ENCODE data around the gene IL19.

Gene IL19

GRCh38 chr1:206798384-206798996 lies 27.9 kb downstream of the IL19 start:
- Histone ChIP-seq H3K4me3 (replicated peaks; ENCODE audit: insufficient read depth, low read length) (no peak overlapping the region), H3K27me3 (ENCODE audit: insufficient read depth, poor library complexity, severe bottlenecking) (no peaks in the 10 kb centered on the region), H3K27ac (replicated peaks) (no peak overlapping the region)
- no peak for TF ChIP-seq POLR2AphosphoS5 (IDR thresholded peaks at IDR 0.05; ENCODE audit: low read depth)
- TF ChIP-seq, protein P1, sequence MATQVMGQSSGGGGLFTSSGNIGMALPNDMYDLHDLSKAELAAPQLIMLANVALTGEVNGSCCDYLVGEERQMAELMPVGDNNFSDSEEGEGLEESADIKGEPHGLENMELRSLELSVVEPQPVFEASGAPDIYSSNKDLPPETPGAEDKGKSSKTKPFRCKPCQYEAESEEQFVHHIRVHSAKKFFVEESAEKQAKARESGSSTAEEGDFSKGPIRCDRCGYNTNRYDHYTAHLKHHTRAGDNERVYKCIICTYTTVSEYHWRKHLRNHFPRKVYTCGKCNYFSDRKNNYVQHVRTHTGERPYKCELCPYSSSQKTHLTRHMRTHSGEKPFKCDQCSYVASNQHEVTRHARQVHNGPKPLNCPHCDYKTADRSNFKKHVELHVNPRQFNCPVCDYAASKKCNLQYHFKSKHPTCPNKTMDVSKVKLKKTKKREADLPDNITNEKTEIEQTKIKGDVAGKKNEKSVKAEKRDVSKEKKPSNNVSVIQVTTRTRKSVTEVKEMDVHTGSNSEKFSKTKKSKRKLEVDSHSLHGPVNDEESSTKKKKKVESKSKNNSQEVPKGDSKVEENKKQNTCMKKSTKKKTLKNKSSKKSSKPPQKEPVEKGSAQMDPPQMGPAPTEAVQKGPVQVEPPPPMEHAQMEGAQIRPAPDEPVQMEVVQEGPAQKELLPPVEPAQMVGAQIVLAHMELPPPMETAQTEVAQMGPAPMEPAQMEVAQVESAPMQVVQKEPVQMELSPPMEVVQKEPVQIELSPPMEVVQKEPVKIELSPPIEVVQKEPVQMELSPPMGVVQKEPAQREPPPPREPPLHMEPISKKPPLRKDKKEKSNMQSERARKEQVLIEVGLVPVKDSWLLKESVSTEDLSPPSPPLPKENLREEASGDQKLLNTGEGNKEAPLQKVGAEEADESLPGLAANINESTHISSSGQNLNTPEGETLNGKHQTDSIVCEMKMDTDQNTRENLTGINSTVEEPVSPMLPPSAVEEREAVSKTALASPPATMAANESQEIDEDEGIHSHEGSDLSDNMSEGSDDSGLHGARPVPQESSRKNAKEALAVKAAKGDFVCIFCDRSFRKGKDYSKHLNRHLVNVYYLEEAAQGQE (IDR thresholded peaks at IDR 0.05; ENCODE audit: insufficient replicate concordance, low read depth): no peak
- TF ChIP-seq GABPA (IDR thresholded peaks at IDR 0.05; ENCODE audit: low read depth): no peak
- TF ChIP-seq SPI1 (IDR thresholded peaks at IDR 0.05; ENCODE audit: borderline replicate concordance, low read depth): no peak
- TF ChIP-seq, protein P2, sequence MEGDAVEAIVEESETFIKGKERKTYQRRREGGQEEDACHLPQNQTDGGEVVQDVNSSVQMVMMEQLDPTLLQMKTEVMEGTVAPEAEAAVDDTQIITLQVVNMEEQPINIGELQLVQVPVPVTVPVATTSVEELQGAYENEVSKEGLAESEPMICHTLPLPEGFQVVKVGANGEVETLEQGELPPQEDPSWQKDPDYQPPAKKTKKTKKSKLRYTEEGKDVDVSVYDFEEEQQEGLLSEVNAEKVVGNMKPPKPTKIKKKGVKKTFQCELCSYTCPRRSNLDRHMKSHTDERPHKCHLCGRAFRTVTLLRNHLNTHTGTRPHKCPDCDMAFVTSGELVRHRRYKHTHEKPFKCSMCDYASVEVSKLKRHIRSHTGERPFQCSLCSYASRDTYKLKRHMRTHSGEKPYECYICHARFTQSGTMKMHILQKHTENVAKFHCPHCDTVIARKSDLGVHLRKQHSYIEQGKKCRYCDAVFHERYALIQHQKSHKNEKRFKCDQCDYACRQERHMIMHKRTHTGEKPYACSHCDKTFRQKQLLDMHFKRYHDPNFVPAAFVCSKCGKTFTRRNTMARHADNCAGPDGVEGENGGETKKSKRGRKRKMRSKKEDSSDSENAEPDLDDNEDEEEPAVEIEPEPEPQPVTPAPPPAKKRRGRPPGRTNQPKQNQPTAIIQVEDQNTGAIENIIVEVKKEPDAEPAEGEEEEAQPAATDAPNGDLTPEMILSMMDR (IDR thresholded peaks at IDR 0.05; ENCODE audit: insufficient read depth, low read length): no peak
- DNase-seq (ENCODE audit: low read depth in 1 of 2, low spot score in 1 of 2): no peak

DNA sequence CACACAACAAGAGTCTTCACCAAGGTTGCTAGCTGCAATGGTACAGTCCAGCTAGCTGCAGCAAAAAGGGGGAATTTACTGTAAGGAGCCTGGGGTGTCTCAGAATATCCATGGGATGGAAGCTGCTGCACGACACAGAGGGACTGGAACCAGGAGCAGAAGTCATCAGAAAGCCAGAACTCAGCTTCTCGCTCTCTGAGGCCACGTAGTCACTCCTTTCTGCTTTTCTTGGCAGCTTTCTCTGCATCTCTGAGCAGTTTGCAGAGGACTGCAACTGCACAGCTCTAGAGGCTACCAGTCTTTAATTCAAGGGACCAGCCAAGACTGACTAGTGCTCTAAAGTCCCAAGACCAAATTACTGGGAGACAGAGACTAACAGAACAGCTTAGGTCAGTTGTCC lies 28.7 kb downstream of the IL19 start:
- Histone ChIP-seq H3K27me3 (ENCODE audit: insufficient read depth, poor library complexity, severe bottlenecking) (no peaks in the 10 kb centered on the region), H3K4me3 (replicated peaks; ENCODE audit: insufficient read depth, low read length) (no peak overlapping the region), H3K27ac (replicated peaks) (no peak overlapping the region)
- TF ChIP-seq POLR2AphosphoS5 (IDR thresholded peaks at IDR 0.05; ENCODE audit: low read depth) (no peak), SPI1 (IDR thresholded peaks at IDR 0.05; ENCODE audit: borderline replicate concordance, low read depth) (no peak), GABPA (IDR thresholded peaks at IDR 0.05; ENCODE audit: low read depth) (no peak)
- TF ChIP-seq, protein P2 (IDR thresholded peaks at IDR 0.05; ENCODE audit: insufficient read depth, low read length): no peak
- TF ChIP-seq, protein P1 (IDR thresholded peaks at IDR 0.05; ENCODE audit: insufficient replicate concordance, low read depth): no peak
- DNase-seq (ENCODE audit: low read depth in 1 of 2, low spot score in 1 of 2): no peak

DNA sequence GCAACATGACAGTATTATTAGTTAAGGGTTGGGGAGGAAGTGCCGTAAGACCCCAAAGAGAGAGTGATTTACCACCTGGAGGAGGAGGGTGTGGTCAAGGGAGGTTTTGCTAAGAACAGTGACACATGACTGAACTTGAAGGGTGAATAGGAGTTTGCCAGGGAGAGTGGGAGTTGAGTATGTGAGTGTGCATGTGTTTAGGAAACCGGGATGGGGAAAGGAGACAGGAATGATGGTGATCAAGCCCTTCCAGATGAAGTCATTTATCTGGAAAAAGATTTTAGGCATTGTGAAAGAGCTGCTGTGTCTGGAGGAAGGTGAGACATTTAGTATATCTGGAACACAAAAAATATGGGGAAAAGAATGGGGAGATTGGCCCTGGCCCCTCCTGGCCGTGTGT lies 29.8 kb downstream of the IL19 start:
- no peak overlapping the region for H3K4me3 ChIP-seq (replicated peaks; ENCODE audit: insufficient read depth, low read length)
- H3K27me3 ChIP-seq (ENCODE audit: insufficient read depth, poor library complexity, severe bottlenecking): peaks cover 4% of the 10 kb centered on the region
- DNase-seq (ENCODE audit: low read depth in 1 of 2, low spot score in 1 of 2): no peak
- H3K27ac ChIP-seq (replicated peaks): no peak overlapping the region
- TF ChIP-seq POLR2AphosphoS5 (IDR thresholded peaks at IDR 0.05; ENCODE audit: low read depth) (no peak), SPI1 (IDR thresholded peaks at IDR 0.05; ENCODE audit: borderline replicate concordance, low read depth) (no peak), GABPA (IDR thresholded peaks at IDR 0.05; ENCODE audit: low read depth) (no peak)
- TF ChIP-seq, protein P1 (IDR thresholded peaks at IDR 0.05; ENCODE audit: insufficient replicate concordance, low read depth): no peak
- TF ChIP-seq, protein P2 (IDR thresholded peaks at IDR 0.05; ENCODE audit: insufficient read depth, low read length): no peak
